Left hindlimb (tissue), 1 donor: Measurements from ENCODE around the gene CEMIP2.
"Not testable (repeated sequence)": the region's sequence is repeated elsewhere in the genome, so short reads cannot be mapped to it uniquely, and the experiment has no call there.

ENCODE experiments used
- DNase-seq: peaks from one replicate; pipeline ENCODE4 v3.0.0-alpha.2; 2018

Gene CEMIP2

GRCh38 chr9:71768388-71769174, at the start of gene CEMIP2:
CEMIP2 (minus strand) TSS chr9:71768513; CDS start chr9:71750373, 18,140 bp downstream.
- DNase-seq: peak; percentile 94

GRCh38 chr9:71816916-71817451, 48.7 kb upstream of the CEMIP2 start:
- DNase-seq: no peak

GRCh38 chr9:71814815-71815214, 46.5 kb upstream of the CEMIP2 start:
- peak; percentile 78 for DNase-seq

GRCh38 chr9:71814226-71814625, 45.9 kb upstream of the CEMIP2 start:
- peak; percentile 77 for DNase-seq

- DNase-seq: peak; percentile 63
Measured at GRCh38 chr9:71812385-71812784, 44.1 kb upstream of the CEMIP2 start.

- DNase-seq: no peak
Measured at GRCh38 chr9:71808068-71808467, 39.8 kb upstream of the CEMIP2 start.

- DNase-seq: peak; percentile 33
Measured at GRCh38 chr9:71806901-71807307, 38.6 kb upstream of the CEMIP2 start.

GRCh38 chr9:71805096-71805495, 36.8 kb upstream of the CEMIP2 start:
- not testable (repeated sequence) for DNase-seq

GRCh38 chr9:71801826-71802225, 33.5 kb upstream of the CEMIP2 start:
- DNase-seq: no peak

- DNase-seq: no peak
Measured at GRCh38 chr9:71797266-71797665, 29.0 kb upstream of the CEMIP2 start.

- DNase-seq: no peak
Measured at GRCh38 chr9:71796100-71796767, 27.9 kb upstream of the CEMIP2 start.

- no peak for DNase-seq
Measured at GRCh38 chr9:71795097-71795813, 26.9 kb upstream of the CEMIP2 start.

GRCh38 chr9:71793386-71794105, 25.2 kb upstream of the CEMIP2 start:
- no peak for DNase-seq

- no peak for DNase-seq
Measured at GRCh38 chr9:71791875-71792274, 23.6 kb upstream of the CEMIP2 start.

- DNase-seq: no peak
Measured at GRCh38 chr9:71790296-71790695, 22.0 kb upstream of the CEMIP2 start.

GRCh38 chr9:71783120-71783523, 14.8 kb upstream of the CEMIP2 start:
- DNase-seq: no peak

- no peak for DNase-seq
Measured at GRCh38 chr9:71781391-71781790, 13.1 kb upstream of the CEMIP2 start.

- DNase-seq: no peak
Measured at GRCh38 chr9:71780953-71781352, 12.6 kb upstream of the CEMIP2 start.

GRCh38 chr9:71778085-71778484, 9.8 kb upstream of the CEMIP2 start:
- no peak for DNase-seq

GRCh38 chr9:71774920-71775319, 6.6 kb upstream of the CEMIP2 start:
- DNase-seq: no peak

GRCh38 chr9:71772726-71773125, 4.4 kb upstream of the CEMIP2 start:
- DNase-seq: no peak

GRCh38 chr9:71770170-71770569, 1.9 kb upstream of the CEMIP2 start:
- DNase-seq: no peak
